Measurements from ENCODE around the gene MTCL1.

GRCh38 chr18:8799001-8799400 lies 93.6 kb downstream of the MTCL1 start:
- TF ChIP-seq U2AF2 (optimal IDR thresholded peaks at IDR 0.05; ENCODE audit: low read depth, low read length) (no peak), EZH2 (IDR thresholded peaks at IDR 0.05; ENCODE audit: borderline replicate concordance, low read depth, low read length) (no peak), EP300 (IDR thresholded peaks at IDR 0.05; ENCODE audit: low read length) (no peak), MCM5 (IDR thresholded peaks at IDR 0.05; ENCODE audit: low read depth) (no peak)

Data from K562 (cell line).